Right lobe of liver (tissue), 6 donors: ENCODE measurements around the gene CRTC1. TPM values are rescaled to one million over a fixed set of nuclear protein-coding genes. Genes with fewer than 3 reads are reported as not detected.

Experiments used
- ATAC-seq, 4 donors: fragments of 200-7000 bp; cut with Tn5 transposase; one replicate each; pipeline ENCODE4 v1.9.1; 2020; ENCODE audit warnings: mild to moderate bottlenecking in 4 of 4, moderate library complexity in 4 of 4
- DNase-seq, 3 donors: peaks; one replicate each; pipeline ENCODE4 v3.0.0-alpha.2; 2020
- H3K27ac ChIP-seq, 3 donors: fragments of 200-600 bp; one replicate each; pipeline ENCODE4 v1.8.0; 2022
- H3K27me3 ChIP-seq, 2 donors: fragments of 200-600 bp; one replicate each; pipeline ENCODE4 v1.8.0; 2022
- H3K36me3 ChIP-seq, 4 donors: fragments of 200-600 bp; sonication (generic) in 1 of 4; one replicate each; pipeline versions ENCODE4 v1.5.1 to v1.8.0; 2017 to 2022; ENCODE audit warnings: control low read depth in 1 of 4
- H3K4me1 ChIP-seq, 4 donors: fragments of 200-600 bp; sonication (generic) in 1 of 4; one replicate each; pipeline versions ENCODE4 v1.5.1 to v1.8.0; 2017 to 2022; ENCODE audit warnings: control low read depth in 1 of 4
- H3K4me3 ChIP-seq, 3 donors: fragments of 200-600 bp; one replicate each; pipeline ENCODE4 v1.8.0; 2022
- H3K9me3 ChIP-seq, 4 donors: fragments of 200-600 bp; sonication (generic) in 1 of 4; one replicate each; pipeline versions ENCODE4 v1.5.1 to v1.8.0; 2017 to 2022; ENCODE audit warnings: control low read depth in 1 of 4
- CTCF ChIP-seq, 4 donors: fragments of 200-600 bp in 3 of 4; fragments of 450-650 bp in 1 of 4; IDR thresholded peaks; one replicate each; pipeline versions ENCODE4 v1.5.1 to v1.8.0; 2016 to 2022; ENCODE audit warnings: antibody characterized with exemption in 4 of 4, mild to moderate bottlenecking in 2 of 4
- POLR2A ChIP-seq: fragments of 450-650 bp; IDR thresholded peaks from one replicate; pipeline ENCODE4 v1.6.1; 2017; ENCODE audit warnings: antibody characterized with exemption, mild to moderate bottlenecking
- WGBS: methylation state at CpG from one replicate; pipeline ENCODE4 v1.1.6; 2018; ENCODE audit warnings: low coverage, low lambda C conversion rate; ENCODE audit not compliant: insufficient coverage; ENCODE audit errors: missing lambda C conversion rate; 5-methylcytosine and 5-hydroxymethylcytosine counted together
- intact Hi-C, 2 donors: fragments of 100-400 bp; cut with DNase I; formaldehyde crosslinking; loops; one replicate each; pipeline versions ENCODE4 v1.11.2 to v1.14.1; 2022
- total RNA-seq, 6 experiments: library from RNA; depleted of rRNA in 2 of 6; stranded (reverse); fragments of >200 nt in 2 of 6; fragmentation: NEBNext Ultra II Directional in 3 of 6; extraction: Animal tissue kit (Norgen Biotek cat#: 25700) in 3 of 6; gene quantifications; one replicate each; pipeline versions ENCODE4 v1.1.0 to v1.2.4, GENCODE V29; 2016 to 2023
- donor health status: DM: no; HTN: yes; CAD: no.
- donor health status: DM: no; HTN: no; CAD: no.
- donor health status: DM: no; HTN: no; CAD: no.
- donor health status: DM: no; HTN: yes; CAD: no.
- donor health status: DM: no; HTN: yes; CAD: no.

Gene CRTC1
- total RNA-seq, 6 experiments from 2014 or later = 1.7 to 7.2 (median 4.9) TPM

- TF ChIP-seq CTCF (IDR thresholded peaks at IDR 0.05) = no peak
- TF ChIP-seq POLR2A = no peak
- Histone ChIP-seq H3K36me3 (no peaks in the 10 kb centered on the region), H3K4me3 (no peak overlapping the region), H3K27ac (no peak overlapping the region), H3K4me1 (no peaks in the 10 kb centered on the region), H3K9me3 (no peaks in the 10 kb centered on the region), H3K27me3 (no peaks in the 10 kb centered on the region)
- WGBS = 34% methylated on average over 7 of the region's 22 CpGs
- DNase-seq (no peak), ATAC-seq (peak in 1 of 4 donors; percentile 34)
- intact Hi-C loops = no loop called here
Observed at GRCh38 chr19:18798384-18799352, 115.2 kb downstream of the CRTC1 start.

DNA sequence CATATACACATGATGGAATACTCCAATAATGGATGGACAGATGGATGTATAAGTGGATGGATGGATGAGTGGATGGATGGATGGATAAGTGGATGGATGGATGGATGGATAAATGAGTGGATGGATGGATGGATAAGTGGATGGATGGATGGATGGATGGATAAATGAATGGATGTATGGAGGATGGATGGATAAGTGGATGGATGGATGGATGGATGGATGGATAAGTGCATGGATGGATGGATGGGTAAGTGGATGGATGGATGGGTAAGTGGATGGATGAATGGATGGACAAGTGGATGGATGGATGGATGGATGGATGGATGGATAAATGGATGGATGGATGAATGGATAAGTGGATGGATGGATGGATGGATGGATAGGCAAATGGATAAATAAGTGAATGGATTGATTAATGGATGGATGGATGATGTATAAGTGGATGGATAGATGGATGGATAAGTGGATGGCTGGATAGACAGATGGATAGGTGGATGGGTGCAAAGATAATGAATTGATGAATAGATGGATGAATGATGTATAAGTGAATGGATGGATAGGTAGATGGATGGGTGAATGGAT, 116.0 kb downstream of the CRTC1 start:
- DNase-seq (no peak), ATAC-seq (no peak)
- Histone ChIP-seq H3K36me3 (no peaks in the 10 kb centered on the region), H3K27ac (no peak overlapping the region), H3K9me3 (no peaks in the 10 kb centered on the region), H3K4me3 (no peak overlapping the region), H3K4me1 (no peaks in the 10 kb centered on the region), H3K27me3 (no peaks in the 10 kb centered on the region)
- intact Hi-C loops = no loop called here
- no peak for TF ChIP-seq CTCF (IDR thresholded peaks at IDR 0.05)
- no peak for TF ChIP-seq POLR2A

- intact Hi-C loops = no loop called here
- no peak for ATAC-seq
- H3K27ac ChIP-seq = no peak overlapping the region
- no peaks in the 10 kb centered on the region for H3K9me3 ChIP-seq
- DNase-seq = no peak
- no peaks in the 10 kb centered on the region for H3K27me3 ChIP-seq
- no peak overlapping the region for H3K4me3 ChIP-seq
- no peak for TF ChIP-seq CTCF (IDR thresholded peaks at IDR 0.05)
- TF ChIP-seq POLR2A = no peak
- no peaks in the 10 kb centered on the region for H3K4me1 ChIP-seq
- no peaks in the 10 kb centered on the region for H3K36me3 ChIP-seq
Observed at GRCh38 chr19:18800079-18800478, 116.6 kb downstream of the CRTC1 start.

- no peak for ATAC-seq
- H3K4me3 ChIP-seq = no peak overlapping the region
- no peaks in the 10 kb centered on the region for H3K27me3 ChIP-seq
- no peaks in the 10 kb centered on the region for H3K4me1 ChIP-seq
- intact Hi-C loops = no loop called here
- no peaks in the 10 kb centered on the region for H3K36me3 ChIP-seq
- no peaks in the 10 kb centered on the region for H3K9me3 ChIP-seq
- TF ChIP-seq POLR2A = no peak
- TF ChIP-seq CTCF (IDR thresholded peaks at IDR 0.05) = no peak
- no peak overlapping the region for H3K27ac ChIP-seq
- WGBS = 61% methylated on average over 4 of the region's 10 CpGs
- DNase-seq = no peak
Observed at GRCh38 chr19:18800636-18801035, 117.2 kb downstream of the CRTC1 start.
